ENCODE results near the gene ZNF143.

- no peak for TF ChIP-seq CTCF (IDR thresholded peaks at IDR 0.05)
- TF ChIP-seq POLR2A (IDR thresholded peaks at IDR 0.05), result no peak
Measured at GRCh38 chr11:9459667-9460321, 1.0 kb upstream of the ZNF143 start.

Measured in lower leg skin (tissue), 3 donors.